K562 (cell line): ENCODE data around the gene CTDNEP1. TPM values are rescaled to one million over a fixed set of nuclear protein-coding genes. Genes with fewer than 3 reads are reported as not detected.

Source experiments
- BDP1 ChIP-seq: IDR thresholded peaks from 3 replicates; pipeline ENCODE4 v1.6.1; 2011; ENCODE audit not compliant: insufficient read length, insufficient read depth
- CBFB ChIP-seq: sonication (generic); formaldehyde crosslinking; IDR thresholded peaks from 2 replicates; pipeline ENCODE4 v1.4.0; 2020; ENCODE audit warnings: mild to moderate bottlenecking, missing genetic modification reagents
- CXXC5 ChIP-seq: fragments of 250-450 bp; sonication (Bioruptor Pico); IDR thresholded peaks from 2 replicates; pipeline ENCODE4 v1.8.0; 2022; ENCODE audit warnings: inconsistent platforms, mild to moderate bottlenecking, moderate library complexity
- ETV6 ChIP-seq, 3 experiments: fragments of 150-350 bp in 1 of 3; sonication (generic) in 1 of 3; formaldehyde crosslinking in 1 of 3; IDR thresholded peaks; 2 replicates each; pipeline versions ENCODE4 v1.6.1 to v1.8.0; 2014 to 2022; ENCODE audit warnings: borderline replicate concordance in 2 of 3, low read depth in 2 of 3, antibody characterized with exemption in 1 of 3, low read length in 1 of 3, mild to moderate bottlenecking in 1 of 3, missing genetic modification reagents in 1 of 3
- ILF3 ChIP-seq: fragments of 450-650 bp; IDR thresholded peaks from 2 replicates; pipeline ENCODE4 v1.6.1; 2018; ENCODE audit warnings: antibody characterized with exemption, mild to moderate bottlenecking, moderate library complexity, borderline replicate concordance
- KLF13 ChIP-seq: fragments of 450-650 bp; IDR thresholded peaks from 2 replicates; pipeline ENCODE4 v1.6.1; 2016; ENCODE audit warnings: missing genetic modification characterization, low read depth, mild to moderate bottlenecking, missing compliant biosample characterization, moderate library complexity, borderline replicate concordance
- LEF1 ChIP-seq: fragments of 450-650 bp; IDR thresholded peaks from 2 replicates; pipeline ENCODE4 v1.6.1; 2016; ENCODE audit warnings: mild to moderate bottlenecking
- MYC ChIP-seq, 2 experiments: fragments of 250-450 bp in 1 of 2; sonication (Bioruptor Pico) in 1 of 2; IDR thresholded peaks; 2 replicates each; pipeline versions ENCODE4 v1.5.1 to v1.6.1; 2012 to 2021; ENCODE audit warnings: low read depth in 2 of 2, borderline replicate concordance in 1 of 2, improper control_type of control experiment in 1 of 2, low read length in 1 of 2, mild to moderate bottlenecking in 1 of 2, moderate library complexity in 1 of 2
- OTX1 ChIP-seq: fragments of 450-650 bp; formaldehyde crosslinking; IDR thresholded peaks from 2 replicates; pipeline ENCODE4 v1.4.0; 2022; ENCODE audit warnings: mild to moderate bottlenecking
- RAD51 ChIP-seq: fragments of 450-650 bp; IDR thresholded peaks from 2 replicates; pipeline ENCODE4 v1.7.1; 2016; ENCODE audit warnings: low read depth, mild to moderate bottlenecking, borderline replicate concordance
- RBM22 ChIP-seq: fragments of 200-400 bp; formaldehyde crosslinking; IDR thresholded peaks from 2 replicates; pipeline ENCODE4 v1.6.1; 2018; ENCODE audit warnings: low read length, low read depth; ENCODE audit not compliant: poor library complexity, severe bottlenecking
- SNAPC5 ChIP-seq: fragments of 250-450 bp; sonication (Bioruptor Pico); IDR thresholded peaks from 2 replicates; pipeline ENCODE4 v1.8.0; 2021; ENCODE audit warnings: moderate library complexity, mild to moderate bottlenecking, inconsistent platforms
- SRSF9 ChIP-seq: fragments of 200-400 bp; formaldehyde crosslinking; IDR thresholded peaks from 2 replicates; pipeline ENCODE4 v1.6.1; 2017; ENCODE audit warnings: low read depth, low read length, borderline replicate concordance
- ZNF174 ChIP-seq: fragments of 250-450 bp; sonication (Bioruptor Pico); IDR thresholded peaks from 2 replicates; pipeline ENCODE4 v1.4.0; 2020; ENCODE audit warnings: mild to moderate bottlenecking
- ZNF24 ChIP-seq: fragments of 450-650 bp; IDR thresholded peaks from 2 replicates; pipeline ENCODE4 v1.6.1; 2016
- ZNF644 ChIP-seq: fragments of 200-800 bp; sonication (Bioruptor generic); IDR thresholded peaks from 2 replicates; pipeline ENCODE4 v1.6.1; 2016; ENCODE audit warnings: low read depth, missing genetic modification characterization, missing compliant biosample characterization
- polyA plus RNA-seq, 8 experiments: library from polyadenylated mRNA; depleted of rRNA in 4 of 8; stranded (reverse) in 5 of 8; unstranded in 3 of 8; fragments of >200 nt; fragmentation: Nextera tagmentation in 2 of 8; fragmentation: Illumina TruSeq in 1 of 8; extraction: Ambion mirVana in 2 of 8; extraction: Trizol in 1 of 8; gene quantifications; 2 replicates each; pipeline versions ENCODE4 v1.2.1 to v1.2.3, GENCODE V29; 2011 to 2014; ENCODE audit warnings: inconsistent platforms in 1 of 8, missing spikeins in 1 of 8
- total RNA-seq, 7 experiments: library from RNA; depleted of rRNA in 6 of 7; stranded (reverse); fragments of >200 nt in 6 of 7; fragmentation: Illumina TruSeq in 2 of 7; extraction: Trizol in 2 of 7; gene quantifications; 2 replicates each; pipeline versions ENCODE4 v1.2.1 to v1.2.3, GENCODE V29; 2011 to 2021; ENCODE audit warnings: low replicate concordance in 1 of 7
- TF ChIP-seq, protein P1 (sequence below), 3 experiments: IDR thresholded peaks in 2 of 3; conservative IDR thresholded peaks in 1 of 3; 2 replicates each; pipeline ENCODE4 v1.5.1; 2011 to 2012; ENCODE audit warnings: low read length in 3 of 3, mild to moderate bottlenecking in 3 of 3, control low read depth in 2 of 3, improper control_type of control experiment in 1 of 3, inconsistent platforms in 1 of 3, low read depth in 1 of 3, mixed read lengths in 1 of 3, moderate library complexity in 1 of 3; ENCODE audit not compliant: insufficient read depth in 2 of 3
- TF ChIP-seq, protein P2 (sequence below): fragments of 250-450 bp; sonication (Bioruptor Pico); IDR thresholded peaks from 2 replicates; pipeline ENCODE4 v1.8.0; 2022; ENCODE audit warnings: inconsistent platforms, mild to moderate bottlenecking, moderate library complexity, borderline replicate concordance
- TF ChIP-seq, protein P3 (sequence below): sonication (generic); IDR thresholded peaks from 2 replicates; pipeline ENCODE4 v1.6.1; 2016
- TF ChIP-seq, protein P4 (sequence below): sonication (generic); formaldehyde crosslinking; IDR thresholded peaks from 2 replicates; pipeline ENCODE4 v1.8.1; 2023; ENCODE audit warnings: mild to moderate bottlenecking, missing genetic modification reagents

CTDNEP1 gene
- total and polyA plus RNA-seq, 9 of the 15 experiments (the other 6 are each of a cell fraction or from before 2014, with no cell fraction given) = 10.7 to 150 (median 28.5) TPM

DNA sequence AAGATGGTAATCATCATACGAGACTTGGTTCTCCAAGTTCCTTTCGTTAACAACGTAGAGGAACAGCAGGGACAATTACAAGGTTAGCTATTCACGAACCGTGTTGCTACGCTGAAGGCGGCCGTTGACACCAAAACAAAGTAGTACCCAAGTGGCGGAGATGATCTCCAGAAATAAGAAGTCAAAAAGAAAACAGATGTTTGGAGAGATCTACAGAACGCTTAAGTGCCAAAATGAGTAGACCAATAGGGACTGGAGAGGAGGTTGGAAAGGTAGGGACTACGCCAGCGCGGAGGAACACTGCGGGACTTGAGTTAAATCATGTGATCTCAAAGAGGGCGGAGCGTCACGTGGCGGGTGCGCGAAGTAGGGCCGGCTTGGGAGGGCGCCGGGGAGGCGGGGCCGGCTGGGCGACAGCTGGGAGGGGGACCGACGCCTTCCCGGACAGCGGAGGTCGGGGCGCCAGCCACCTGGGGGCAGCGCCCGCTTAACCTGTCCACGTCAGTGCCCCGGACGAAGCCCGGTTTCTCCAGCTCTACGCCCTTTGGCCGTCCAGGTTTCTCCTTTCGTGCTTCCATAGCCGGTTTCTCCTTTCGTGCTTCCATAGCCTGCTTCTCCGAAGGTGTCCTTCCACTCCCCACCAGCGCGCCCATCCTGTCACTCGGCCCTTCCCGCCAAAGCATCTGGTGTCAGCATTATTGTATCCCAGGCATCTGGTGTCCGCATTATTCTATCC is 8.6 kb downstream of the CTDNEP1 start (continued):
- TF ChIP-seq, protein P1, sequence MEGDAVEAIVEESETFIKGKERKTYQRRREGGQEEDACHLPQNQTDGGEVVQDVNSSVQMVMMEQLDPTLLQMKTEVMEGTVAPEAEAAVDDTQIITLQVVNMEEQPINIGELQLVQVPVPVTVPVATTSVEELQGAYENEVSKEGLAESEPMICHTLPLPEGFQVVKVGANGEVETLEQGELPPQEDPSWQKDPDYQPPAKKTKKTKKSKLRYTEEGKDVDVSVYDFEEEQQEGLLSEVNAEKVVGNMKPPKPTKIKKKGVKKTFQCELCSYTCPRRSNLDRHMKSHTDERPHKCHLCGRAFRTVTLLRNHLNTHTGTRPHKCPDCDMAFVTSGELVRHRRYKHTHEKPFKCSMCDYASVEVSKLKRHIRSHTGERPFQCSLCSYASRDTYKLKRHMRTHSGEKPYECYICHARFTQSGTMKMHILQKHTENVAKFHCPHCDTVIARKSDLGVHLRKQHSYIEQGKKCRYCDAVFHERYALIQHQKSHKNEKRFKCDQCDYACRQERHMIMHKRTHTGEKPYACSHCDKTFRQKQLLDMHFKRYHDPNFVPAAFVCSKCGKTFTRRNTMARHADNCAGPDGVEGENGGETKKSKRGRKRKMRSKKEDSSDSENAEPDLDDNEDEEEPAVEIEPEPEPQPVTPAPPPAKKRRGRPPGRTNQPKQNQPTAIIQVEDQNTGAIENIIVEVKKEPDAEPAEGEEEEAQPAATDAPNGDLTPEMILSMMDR (IDR thresholded peaks at IDR 0.05 in 2 of 3, conservative IDR thresholded peaks at IDR 0.05 in 1 of 3; ENCODE audit: insufficient read depth in 2 of 3, low read depth in 1 of 3, low read length in 3 of 3) = peak in 2 of 3 experiments; percentile 8 to 12; a peak in 1 of 6 replicates
- peak; percentile 66; the same call in 1 of the 2 replicates for TF ChIP-seq OTX1 (CRISPR knock-in tag)
- TF ChIP-seq, protein P2, sequence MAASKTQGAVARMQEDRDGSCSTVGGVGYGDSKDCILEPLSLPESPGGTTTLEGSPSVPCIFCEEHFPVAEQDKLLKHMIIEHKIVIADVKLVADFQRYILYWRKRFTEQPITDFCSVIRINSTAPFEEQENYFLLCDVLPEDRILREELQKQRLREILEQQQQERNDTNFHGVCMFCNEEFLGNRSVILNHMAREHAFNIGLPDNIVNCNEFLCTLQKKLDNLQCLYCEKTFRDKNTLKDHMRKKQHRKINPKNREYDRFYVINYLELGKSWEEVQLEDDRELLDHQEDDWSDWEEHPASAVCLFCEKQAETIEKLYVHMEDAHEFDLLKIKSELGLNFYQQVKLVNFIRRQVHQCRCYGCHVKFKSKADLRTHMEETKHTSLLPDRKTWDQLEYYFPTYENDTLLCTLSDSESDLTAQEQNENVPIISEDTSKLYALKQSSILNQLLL (CRISPR knock-in tag) = no peak
- TF ChIP-seq MYC (IDR thresholded peaks at IDR 0.05; ENCODE audit: low read depth, low read length) = peak; percentile 80
- TF ChIP-seq MYC (CRISPR knock-in tag; IDR thresholded peaks at IDR 0.05; ENCODE audit: borderline replicate concordance, low read depth) = peak; percentile 74; the same call in 1 of the 2 replicates
- peak; percentile 79 for TF ChIP-seq LEF1
- no peak for TF ChIP-seq ZNF174 (CRISPR knock-in tag)
- 0 out of 2 replicates have a peak, but pooled peaks have one; percentile 92 for TF ChIP-seq ZNF24
- 0 out of 2 replicates have a peak, but pooled peaks have one; percentile 61 for TF ChIP-seq ILF3
- peak; percentile 88 for TF ChIP-seq CXXC5 (CRISPR knock-in tag)
- peak; percentile 98 for TF ChIP-seq RAD51
- TF ChIP-seq SNAPC5 = no peak
- TF ChIP-seq CBFB = no peak
- TF ChIP-seq, protein P3, sequence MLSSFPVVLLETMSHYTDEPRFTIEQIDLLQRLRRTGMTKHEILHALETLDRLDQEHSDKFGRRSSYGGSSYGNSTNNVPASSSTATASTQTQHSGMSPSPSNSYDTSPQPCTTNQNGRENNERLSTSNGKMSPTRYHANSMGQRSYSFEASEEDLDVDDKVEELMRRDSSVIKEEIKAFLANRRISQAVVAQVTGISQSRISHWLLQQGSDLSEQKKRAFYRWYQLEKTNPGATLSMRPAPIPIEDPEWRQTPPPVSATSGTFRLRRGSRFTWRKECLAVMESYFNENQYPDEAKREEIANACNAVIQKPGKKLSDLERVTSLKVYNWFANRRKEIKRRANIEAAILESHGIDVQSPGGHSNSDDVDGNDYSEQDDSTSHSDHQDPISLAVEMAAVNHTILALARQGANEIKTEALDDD = peak; percentile 33; the same call in 1 of the 2 replicates
- TF ChIP-seq ZNF644 = no peak
- TF ChIP-seq BDP1 = no peak
- TF ChIP-seq KLF13 (tag) = peak; percentile 87
- TF ChIP-seq ETV6 (IDR thresholded peaks at IDR 0.05; ENCODE audit: borderline replicate concordance in 1 of 2, low read depth in 2 of 2, low read length in 1 of 2) = no peak
- no peak for TF ChIP-seq ETV6 (CRISPR knock-in tag; IDR thresholded peaks at IDR 0.05; ENCODE audit: borderline replicate concordance)
- TF ChIP-seq, protein P4, sequence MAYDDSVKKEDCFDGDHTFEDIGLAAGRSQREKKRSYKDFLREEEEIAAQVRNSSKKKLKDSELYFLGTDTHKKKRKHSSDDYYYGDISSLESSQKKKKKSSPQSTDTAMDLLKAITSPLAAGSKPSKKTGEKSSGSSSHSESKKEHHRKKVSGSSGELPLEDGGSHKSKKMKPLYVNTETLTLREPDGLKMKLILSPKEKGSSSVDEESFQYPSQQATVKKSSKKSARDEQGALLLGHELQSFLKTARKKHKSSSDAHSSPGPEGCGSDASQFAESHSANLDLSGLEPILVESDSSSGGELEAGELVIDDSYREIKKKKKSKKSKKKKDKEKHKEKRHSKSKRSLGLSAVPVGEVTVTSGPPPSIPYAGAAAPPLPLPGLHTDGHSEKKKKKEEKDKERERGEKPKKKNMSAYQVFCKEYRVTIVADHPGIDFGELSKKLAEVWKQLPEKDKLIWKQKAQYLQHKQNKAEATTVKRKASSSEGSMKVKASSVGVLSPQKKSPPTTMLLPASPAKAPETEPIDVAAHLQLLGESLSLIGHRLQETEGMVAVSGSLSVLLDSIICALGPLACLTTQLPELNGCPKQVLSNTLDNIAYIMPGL (CRISPR knock-in tag) = 0 out of 2 replicates have a peak, but pooled peaks have one; percentile 50
- no peak for TF ChIP-seq RBM22
- no peak for TF ChIP-seq SRSF9
